ENCODE results near the gene ZFP64.

The ZFP64 gene

DNA sequence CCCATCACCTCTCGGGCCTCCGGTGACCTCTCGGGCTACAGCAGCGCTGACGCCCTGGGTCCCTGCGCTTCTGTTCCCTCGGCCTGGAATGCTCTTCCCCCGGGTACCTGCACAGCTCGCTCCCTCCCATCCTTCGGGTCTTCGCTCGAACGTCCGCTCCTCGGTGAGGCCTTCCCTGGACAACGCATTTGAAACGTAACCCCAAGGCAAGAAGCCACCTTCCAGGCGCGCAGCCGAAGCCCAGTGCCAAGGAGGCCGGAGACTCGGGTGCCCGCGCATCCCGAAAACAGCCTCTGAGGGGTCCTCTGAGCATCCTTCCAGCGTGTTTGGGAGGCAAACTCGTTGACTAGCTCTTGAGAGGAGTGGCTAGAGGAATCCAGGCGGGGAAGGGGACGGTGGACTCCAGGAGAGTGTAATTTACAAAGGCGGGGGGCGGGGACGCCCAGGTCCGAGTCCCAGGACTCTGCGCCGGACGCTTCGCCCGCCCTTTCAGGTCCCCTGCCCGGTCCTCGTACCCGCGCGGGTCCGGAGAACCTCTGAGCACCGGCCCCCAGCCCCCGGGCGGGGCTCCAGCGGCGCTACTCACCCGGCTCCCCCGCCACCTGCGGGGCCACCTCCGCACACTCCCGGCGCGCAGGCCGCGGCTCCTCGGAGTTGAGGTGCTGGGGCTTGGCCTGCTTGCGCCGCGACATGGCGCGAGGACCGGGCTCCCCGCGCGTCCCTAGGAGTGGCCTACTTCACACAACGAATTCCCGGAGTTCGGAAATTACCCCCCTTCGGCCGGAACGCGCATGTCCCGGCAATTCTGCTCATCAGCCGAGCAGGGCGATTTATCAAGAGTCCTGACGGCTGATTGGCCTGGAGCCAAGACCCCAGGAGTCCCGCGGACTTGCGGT is 86.8 kb downstream of the ZFP64 start:
- no peak for DNase-seq (ENCODE audit: low read depth)

DNA sequence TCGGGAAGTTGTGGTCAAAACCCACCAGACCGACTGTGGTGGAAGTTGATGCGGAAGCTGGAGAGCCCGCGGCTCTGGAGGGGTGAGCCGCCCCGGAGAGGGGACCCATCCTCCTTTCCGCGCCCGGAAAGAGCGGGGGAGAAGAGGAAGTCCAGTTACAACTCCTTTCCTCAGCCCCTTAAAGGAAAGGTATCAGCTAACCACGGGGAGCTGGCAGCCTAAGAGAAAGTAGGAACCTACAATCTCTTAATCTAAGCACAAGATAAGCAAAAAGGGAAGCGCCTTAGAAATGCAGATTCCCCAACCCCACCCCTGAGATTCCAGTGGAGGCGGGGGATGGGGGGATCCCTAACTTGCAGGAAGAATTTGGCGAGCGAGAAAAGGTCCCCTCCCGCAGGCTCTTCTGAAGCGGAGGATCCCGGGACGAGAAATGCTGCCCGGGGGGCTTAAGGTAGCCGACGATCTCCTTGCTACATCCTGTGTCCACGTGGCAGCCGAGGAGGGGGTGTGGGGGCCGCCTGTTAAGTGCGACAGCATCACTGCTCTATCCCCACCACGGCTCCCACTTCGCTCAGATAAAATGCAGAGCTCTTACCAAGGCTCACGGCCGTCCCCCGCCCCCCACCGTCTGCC is 87.5 kb downstream of the ZFP64 start:
- DNase-seq (ENCODE audit: low read depth), result no peak

DNA sequence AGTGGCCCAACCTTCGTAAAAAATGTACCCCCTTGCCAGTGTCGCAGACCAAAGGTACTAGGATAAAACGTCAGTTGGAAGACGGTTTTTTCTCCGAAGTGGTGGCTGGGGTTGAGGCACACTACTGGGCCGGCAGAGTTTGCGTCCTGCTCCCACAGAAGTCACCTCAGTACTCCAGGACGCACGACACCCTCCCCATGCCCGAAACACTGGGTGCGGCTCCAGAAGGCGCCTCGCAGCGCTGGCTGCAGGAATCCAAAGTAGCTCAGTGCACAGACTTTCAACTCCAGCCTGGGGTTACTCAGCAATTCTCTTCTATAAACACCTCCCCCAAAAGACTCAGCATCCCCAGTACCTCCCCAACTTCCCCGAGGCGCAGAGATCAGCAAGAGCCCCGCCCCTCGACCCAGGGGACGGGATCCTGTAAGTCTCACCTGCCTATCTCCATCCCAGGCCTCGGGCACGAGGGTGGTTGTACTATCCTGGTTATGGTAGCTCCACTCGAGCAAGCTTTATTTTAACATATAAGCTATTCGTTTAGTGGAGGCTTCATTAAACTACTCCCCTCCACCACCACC is 88.2 kb downstream of the ZFP64 start:
- no peak for DNase-seq (ENCODE audit: low read depth)

DNA sequence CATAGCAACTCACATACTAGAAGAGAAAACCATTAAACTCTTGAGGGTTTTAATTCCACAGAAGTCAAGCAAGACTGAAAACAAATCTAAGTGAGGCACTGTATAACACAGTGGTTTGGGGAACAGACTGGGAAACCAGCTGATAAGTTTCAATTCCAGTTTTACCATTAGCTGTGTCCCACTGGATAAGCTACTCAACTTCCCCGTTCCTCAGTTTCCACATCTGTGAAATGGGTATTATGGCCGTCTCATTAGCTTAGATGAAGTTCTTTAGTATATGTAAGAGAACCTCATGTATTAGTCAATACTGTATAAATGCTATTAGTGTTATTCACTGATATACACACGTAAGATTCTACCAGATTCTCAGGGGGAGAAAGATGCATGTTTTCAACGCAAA is 89.0 kb downstream of the ZFP64 start:
- DNase-seq (ENCODE audit: low read depth), result no peak

DNA sequence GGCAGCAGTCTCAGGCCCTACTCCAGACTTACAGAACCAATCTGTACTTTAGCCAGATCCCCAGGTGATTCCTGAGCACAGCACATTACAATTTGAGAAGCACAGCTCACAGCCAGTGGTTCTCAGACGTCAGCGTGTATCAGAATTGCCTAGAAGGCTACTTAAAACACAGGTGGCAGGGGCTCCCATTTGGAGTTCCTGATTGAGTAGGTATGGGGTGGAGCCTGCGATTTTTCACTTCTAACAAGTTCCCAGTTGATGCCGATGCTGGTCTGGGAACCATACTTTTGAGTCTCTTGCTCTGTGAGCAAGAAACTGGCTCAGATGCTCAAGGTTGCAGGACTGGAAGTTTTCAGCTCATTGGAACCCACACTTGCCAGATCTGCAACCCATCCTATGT is 89.5 kb downstream of the ZFP64 start:
- no peak for DNase-seq (ENCODE audit: low read depth)
